HCT116 (cell line): ENCODE data around the gene ARTN. TPM values are rescaled to one million over a fixed set of nuclear protein-coding genes. Genes with fewer than 3 reads are reported as not detected.

Source experiments
- ATAC-seq: fragments of 200-7000 bp; cut with Tn5 transposase; 2 replicates; pipeline ENCODE4 v1.9.1; 2020; ENCODE audit warnings: mild to moderate bottlenecking, moderate library complexity
- BruUV-seq: library from RNA; stranded (reverse); fragments of 400-500 nt; replicated peaks from 2 replicates; lab custom pipeline; 2021; lab: Mats Ljungman, UMichigan
- CTCF ChIA-PET: fragments of 300-600 bp; sonication (Branson Sonifier 250); formaldehyde crosslinking; loops from one replicate; lab custom pipeline; 2021; ENCODE audit warnings: antibody characterized with exemption; lab: Charles Lee
- POLR2A ChIA-PET: fragments of 300-600, 350-600 bp; sonication (Branson Sonifier 250); formaldehyde crosslinking; loops from one replicate; lab custom pipeline; 2021; ENCODE audit warnings: antibody characterized with exemption; lab: Charles Lee
- RAD21 ChIA-PET, 2 experiments: fragments of 300-600 bp; sonication (Branson Sonifier 250); formaldehyde crosslinking; loops; one replicate each; lab custom pipeline; 2023; ENCODE audit warnings: low total read pairs in 2 of 2; ENCODE audit not compliant: uncharacterized antibody in 2 of 2, unreplicated experiment in 2 of 2, low non-redundant PET in 1 of 2; lab: Charles Lee
- DNase-seq: peaks from one replicate; pipeline ENCODE4 v3.0.0-alpha.2; 2010; ENCODE audit warnings: low read depth, low spot score
- H2AFZ ChIP-seq: fragments of 200-600 bp; shearing (Covaris generic), sonication (generic); 2 replicates; pipeline ENCODE4 v1.6.1; 2017; ENCODE audit warnings: low read depth, mixed run types, mixed read lengths, antibody characterized with exemption, low read length; ENCODE audit not compliant: poor library complexity, severe bottlenecking
- H3K27ac ChIP-seq: 2 replicates; pipeline ENCODE4 v1.5.1; 2012; ENCODE audit warnings: low read depth, low read length
- H3K27me3 ChIP-seq: fragments of 200-600 bp; sonication (generic); 2 replicates; pipeline ENCODE4 v1.6.1; 2016; ENCODE audit warnings: mixed run types, low read length, mixed read lengths; ENCODE audit not compliant: insufficient read depth
- H3K36me3 ChIP-seq, 2 experiments: fragments of 200-500 bp in 1 of 2; fragments of 200-600 bp in 1 of 2; sonication (Bioruptor generic) in 1 of 2; sonication (generic) in 1 of 2; 2 replicates each; pipeline versions ENCODE4 v1.5.1 to v1.6.1; 2014 to 2016; ENCODE audit warnings: low read length in 2 of 2, inconsistent platforms in 1 of 2, mixed read lengths in 1 of 2, mixed run types in 1 of 2; ENCODE audit not compliant: insufficient read depth in 2 of 2, control insufficient read depth in 1 of 2
- H3K4me1 ChIP-seq, 2 experiments: fragments of 200-600 bp in 1 of 2; sonication (generic) in 1 of 2; 2 replicates each; pipeline versions ENCODE4 v1.5.1 to v1.6.1; 2012 to 2017; ENCODE audit warnings: low read length in 2 of 2, inconsistent platforms in 1 of 2, mild to moderate bottlenecking in 1 of 2, mixed read lengths in 1 of 2, mixed run types in 1 of 2, moderate library complexity in 1 of 2; ENCODE audit not compliant: insufficient read depth in 2 of 2, control insufficient read depth in 1 of 2
- H3K4me2 ChIP-seq: fragments of 200-600 bp; sonication (generic); 2 replicates; pipeline ENCODE4 v1.6.1; 2017; ENCODE audit warnings: mixed run types, low read length, mixed read lengths
- H3K4me3 ChIP-seq, 2 experiments: fragments of 200-600 bp in 1 of 2; sonication (generic) in 1 of 2; replicated peaks in 1 of 2; 2 replicates each; pipeline ENCODE4 v1.5.1; 2011 to 2016; ENCODE audit warnings: low read length in 2 of 2, control low read depth in 1 of 2, low read depth in 1 of 2, mild to moderate bottlenecking in 1 of 2, mixed read lengths in 1 of 2, mixed run types in 1 of 2
- H3K79me2 ChIP-seq: fragments of 200-600 bp; sonication (generic); 2 replicates; pipeline ENCODE4 v1.6.1; 2017; ENCODE audit warnings: mild to moderate bottlenecking, mixed run types, low read length, moderate library complexity, mixed read lengths; ENCODE audit not compliant: insufficient read depth
- H3K9ac ChIP-seq: fragments of 200-600 bp; sonication (generic); 2 replicates; pipeline ENCODE4 v1.6.1; 2016; ENCODE audit warnings: low read length, mixed read lengths
- H3K9me2 ChIP-seq: fragments of 200-600 bp; sonication (generic), shearing (Covaris generic); 2 replicates; pipeline ENCODE4 v1.6.1; 2017; ENCODE audit warnings: mixed run types, mild to moderate bottlenecking, moderate library complexity; ENCODE audit not compliant: insufficient read depth
- H3K9me3 ChIP-seq, 2 experiments: fragments of 200-500 bp in 1 of 2; fragments of 200-600 bp in 1 of 2; sonication (Bioruptor generic) in 1 of 2; sonication (generic) in 1 of 2; 2 replicates each; pipeline ENCODE4 v1.6.1; 2014 to 2017; ENCODE audit warnings: low read length in 2 of 2, mixed read lengths in 2 of 2, inconsistent platforms in 1 of 2, low read depth in 1 of 2, mild to moderate bottlenecking in 1 of 2, mixed run types in 1 of 2, moderate library complexity in 1 of 2; ENCODE audit not compliant: control insufficient read depth in 1 of 2, insufficient read depth in 1 of 2
- H4K20me1 ChIP-seq: fragments of 200-600 bp; sonication (generic), shearing (Covaris generic); 2 replicates; pipeline ENCODE4 v1.6.1; 2017; ENCODE audit warnings: mixed run types, mild to moderate bottlenecking, moderate library complexity; ENCODE audit not compliant: insufficient read depth
- CBX3 ChIP-seq: IDR thresholded peaks from 2 replicates; pipeline ENCODE4 v1.6.1; 2012; ENCODE audit warnings: low read depth
- CEBPB ChIP-seq: IDR thresholded peaks from 2 replicates; pipeline ENCODE4 v1.6.1; 2012; ENCODE audit warnings: low read depth
- CTCF ChIP-seq, 3 experiments: fragments of 200-600 bp in 1 of 3; sonication (generic) in 1 of 3; IDR thresholded peaks in 2 of 3; conservative IDR thresholded peaks in 1 of 3; 2 replicates each; pipeline ENCODE4 v1.5.1; 2012 to 2017; ENCODE audit warnings: low read depth in 2 of 3, low read length in 2 of 3, antibody characterized with exemption in 1 of 3, borderline replicate concordance in 1 of 3, control low read depth in 1 of 3, mild to moderate bottlenecking in 1 of 3, mixed read lengths in 1 of 3, mixed run types in 1 of 3, moderate library complexity in 1 of 3; ENCODE audit not compliant: insufficient read depth in 1 of 3
- EGR1 ChIP-seq: IDR thresholded peaks from 2 replicates; pipeline ENCODE4 v1.6.1; 2012; ENCODE audit warnings: low read depth
- ELF1 ChIP-seq: IDR thresholded peaks from 2 replicates; pipeline ENCODE4 v1.6.1; 2012; ENCODE audit warnings: low read depth, borderline replicate concordance
- EZH2phosphoT487 ChIP-seq: fragments of 200-600 bp; IDR thresholded peaks from 2 replicates; pipeline ENCODE4 v1.6.1; 2018; ENCODE audit warnings: antibody characterized with exemption, borderline replicate concordance
- FOSL1 ChIP-seq: IDR thresholded peaks from 2 replicates; pipeline ENCODE4 v1.6.1; 2012; ENCODE audit warnings: low read depth
- JUND ChIP-seq: IDR thresholded peaks from 2 replicates; pipeline ENCODE4 v1.6.1; 2012
- POLR2A ChIP-seq: IDR thresholded peaks from 2 replicates; pipeline ENCODE4 v1.7.0; 2011; ENCODE audit warnings: borderline replicate concordance; ENCODE audit not compliant: insufficient read depth, insufficient read length; ENCODE audit errors: extremely low read depth
- RAD21 ChIP-seq: IDR thresholded peaks from 2 replicates; pipeline ENCODE4 v1.6.1; 2012; ENCODE audit warnings: low read depth, mild to moderate bottlenecking
- REST ChIP-seq: IDR thresholded peaks from 2 replicates; pipeline ENCODE4 v1.6.1; 2012; ENCODE audit warnings: low read depth
- SIN3A ChIP-seq: IDR thresholded peaks from 2 replicates; pipeline ENCODE4 v1.6.1; 2012; ENCODE audit warnings: low read depth
- SP1 ChIP-seq: IDR thresholded peaks from 2 replicates; pipeline ENCODE4 v1.6.1; 2012; ENCODE audit warnings: low read depth
- SRF ChIP-seq: IDR thresholded peaks from 2 replicates; pipeline ENCODE4 v1.6.1; 2012; ENCODE audit warnings: low read depth
- TCF7L2 ChIP-seq: IDR thresholded peaks from 2 replicates; pipeline ENCODE4 v1.7.0; 2011; ENCODE audit warnings: borderline replicate concordance, inconsistent platforms; ENCODE audit not compliant: insufficient read depth, insufficient read length; ENCODE audit errors: extremely low read depth
- YY1 ChIP-seq: IDR thresholded peaks from 2 replicates; pipeline ENCODE4 v1.6.1; 2011; ENCODE audit warnings: low read length, low read depth, moderate library complexity, mild to moderate bottlenecking; ENCODE audit not compliant: insufficient replicate concordance; ENCODE audit errors: extremely low read depth
- ZFX ChIP-seq: fragments of 450-650 bp; IDR thresholded peaks from 2 replicates; pipeline ENCODE4 v1.6.1; 2017
- ZNF274 ChIP-seq: fragments of 200-500 bp; sonication (Bioruptor generic); IDR thresholded peaks from 2 replicates; pipeline ENCODE4 v1.6.1; 2014; ENCODE audit warnings: mild to moderate bottlenecking, low read depth, low read length, inconsistent platforms
- intact Hi-C: fragments of 100-400 bp; cut with micrococcal nuclease; formaldehyde crosslinking; loops from 2 replicates; pipeline ENCODE4 v1.10.0; 2022
- total RNA-seq: library from RNA; stranded (reverse); gene quantifications from one replicate; pipeline ENCODE4 v1.2.1, GENCODE V29; 2021; ENCODE audit not compliant: unreplicated experiment
- TF ChIP-seq, protein P1 (sequence below): IDR thresholded peaks from 2 replicates; pipeline ENCODE4 v1.6.1; 2012
- TF ChIP-seq, protein P2 (sequence below): IDR thresholded peaks from 2 replicates; pipeline ENCODE4 v1.6.1; 2012

ARTN gene
- total RNA-seq, 1 experiment from 2014 or later = 36.4 TPM

DNA sequence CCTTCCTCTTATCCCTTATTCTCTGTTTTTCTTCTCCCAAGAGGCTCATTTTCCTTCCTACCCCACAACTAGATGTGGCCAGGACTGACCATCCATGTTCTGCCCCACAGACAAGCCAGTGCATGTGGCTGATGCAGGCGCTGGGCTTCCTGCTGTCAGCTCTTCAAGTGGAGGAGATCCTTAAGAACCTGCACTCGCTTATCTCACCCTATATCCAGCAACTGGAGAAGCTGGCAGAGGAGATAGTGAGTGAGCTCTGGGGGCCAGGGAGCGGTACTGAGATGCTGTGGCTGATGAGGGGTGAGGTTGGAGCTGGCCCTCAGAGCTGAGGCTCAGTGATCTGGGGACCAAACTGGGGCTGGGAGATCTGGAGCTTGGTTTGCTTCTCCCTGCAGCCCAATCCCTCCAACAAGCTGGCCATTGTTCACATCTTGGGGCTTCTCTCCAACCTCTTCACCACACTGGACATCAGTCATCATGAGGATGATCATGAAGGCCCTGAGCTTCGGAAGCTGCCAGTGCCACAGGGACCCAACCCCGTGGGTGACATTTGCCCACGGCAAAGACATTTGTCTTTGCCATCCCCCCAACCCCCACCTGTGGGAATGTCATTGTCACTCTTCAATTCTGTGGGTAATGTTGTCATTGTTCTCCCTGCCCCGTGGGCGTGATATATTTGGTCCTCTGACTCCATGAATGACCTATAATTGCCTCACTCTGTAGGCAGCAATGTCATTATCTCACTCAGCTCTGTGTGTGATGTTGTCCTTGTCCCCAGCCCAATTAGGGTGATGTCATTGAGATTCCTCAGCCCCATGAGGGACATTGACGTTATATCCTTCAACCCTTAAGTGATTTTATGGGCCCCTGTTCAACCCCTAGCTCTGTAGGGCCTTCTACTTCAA lies 25.0 kb downstream of the ARTN start:
- intact Hi-C loops = no loop called here
- CTCF ChIA-PET = no interaction called here
- DNase-seq (no peak), ATAC-seq (no peak)
- H3K4me1 ChIP-seq = no peaks in the 10 kb centered on the region
- no peaks in the 10 kb centered on the region for H3K27me3 ChIP-seq
- POLR2A ChIA-PET = no interaction called here
- H3K79me2 ChIP-seq = no peaks in the 10 kb centered on the region
- H3K9me3 ChIP-seq = no peaks in the 10 kb centered on the region
- BruUV-seq = no TSS peak
- H3K4me2 ChIP-seq = no peak overlapping the region
- no peaks in the 10 kb centered on the region for H3K9me2 ChIP-seq
- no peak overlapping the region for H3K9ac ChIP-seq
- RAD21 ChIA-PET = no interaction called here
- TF ChIP-seq SRF = no peak
- TF ChIP-seq EZH2phosphoT487 = no peak
- TF ChIP-seq SIN3A = no peak
- TF ChIP-seq ZNF274 = no peak
- no peak for TF ChIP-seq TCF7L2
- TF ChIP-seq CTCF (IDR thresholded peaks at IDR 0.05 in 2 of 3, conservative IDR thresholded peaks at IDR 0.05 in 1 of 3; ENCODE audit: borderline replicate concordance in 1 of 3, insufficient read depth in 1 of 3, low read depth in 2 of 3, low read length in 2 of 3) = no peak
- no peak for TF ChIP-seq CEBPB
- no peak for TF ChIP-seq ZFX
- TF ChIP-seq REST = no peak
- TF ChIP-seq, protein P1, sequence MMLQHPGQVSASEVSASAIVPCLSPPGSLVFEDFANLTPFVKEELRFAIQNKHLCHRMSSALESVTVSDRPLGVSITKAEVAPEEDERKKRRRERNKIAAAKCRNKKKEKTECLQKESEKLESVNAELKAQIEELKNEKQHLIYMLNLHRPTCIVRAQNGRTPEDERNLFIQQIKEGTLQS = no peak
- no peak for TF ChIP-seq POLR2A
- no peak for TF ChIP-seq CBX3
- TF ChIP-seq SP1 = no peak
- TF ChIP-seq FOSL1 = no peak
- TF ChIP-seq EGR1 = no peak
- TF ChIP-seq ELF1 = no peak
- TF ChIP-seq, protein P2, sequence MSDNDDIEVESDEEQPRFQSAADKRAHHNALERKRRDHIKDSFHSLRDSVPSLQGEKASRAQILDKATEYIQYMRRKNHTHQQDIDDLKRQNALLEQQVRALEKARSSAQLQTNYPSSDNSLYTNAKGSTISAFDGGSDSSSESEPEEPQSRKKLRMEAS = no peak
- no peak for TF ChIP-seq YY1
- no peak for TF ChIP-seq RAD21
- TF ChIP-seq JUND = no peak
- no peaks in the 10 kb centered on the region for H4K20me1 ChIP-seq
- peaks cover 0 to 4% of the 10 kb centered on the region in 2 experiments; a peak in 2 of 4 replicates for H3K36me3 ChIP-seq
- no peak overlapping the region for H3K27ac ChIP-seq
- H2AFZ ChIP-seq = no peak overlapping the region
- no peak overlapping the region for H3K4me3 ChIP-seq
